Dermis microvascular lymphatic vessel endothelial cell (primary cell): ENCODE results near the gene YAP1. TPM values are rescaled to one million over a fixed set of nuclear protein-coding genes. Genes with fewer than 3 reads are reported as not detected.
A peak's percentile ranks its signal among the peaks of the same experiment; 100 is the strongest.

Experiments
- DNase-seq, 2 donors: peaks; one replicate each; pipeline versions ENCODE4 v3.0.0 to v3.0.0-alpha.2; 2010; ENCODE audit warnings: low read depth in 2 of 2
- total RNA-seq: library from RNA; depleted of rRNA; stranded (reverse); fragments of >200 nt; gene quantifications from 2 replicates; pipeline ENCODE4 v1.2.1, GENCODE V29; 2014

YAP1 gene
- total RNA-seq, 1 donor from 2014 or later = 63.3 TPM

- no peak for DNase-seq
These were observed 164.4 kb downstream of the YAP1 start for GRCh38 chr11:102274628-102275027.

GRCh38 chr11:102276362-102276761 lies 166.1 kb downstream of the YAP1 start:
- peak in 1 of 2 donors; percentile 13 for DNase-seq

GRCh38 chr11:102276783-102277182 lies 166.5 kb downstream of the YAP1 start:
- peak in 1 of 2 donors; percentile 60 for DNase-seq

- peak in 1 of 2 donors; percentile 31 for DNase-seq
These were observed 169.5 kb downstream of the YAP1 start for GRCh38 chr11:102279641-102280170.

GRCh38 chr11:102280245-102280833 lies 170.1 kb downstream of the YAP1 start:
- no peak for DNase-seq

Other genes starting within 250 kb of the YAP1 start
- gene CEP126, start 195.4 kb upstream of the YAP1 start, total RNA-seq = 0.25 and 0.51 TPM in 2 replicates
- not detected in 2 replicates for gene ANGPTL5, start 193.9 kb upstream of the YAP1 start, total RNA-seq
- gene CFAP300, start 63.0 kb upstream of the YAP1 start, total RNA-seq = not detected in 2 replicates
- 1.7 and 2.3 TPM in 2 replicates for gene BIRC3, start 207.0 kb downstream of the YAP1 start, total RNA-seq
- gene BIRC2, start 236.8 kb downstream of the YAP1 start, total RNA-seq = 40.4 and 51.7 TPM in 2 replicates